ENCODE data around the gene TGIF2. TPM values are rescaled to one million over a fixed set of nuclear protein-coding genes. Genes with fewer than 3 reads are reported as not detected.

TGIF2 gene
- total RNA-seq, 1 experiment from 2014 or later = 17.1 TPM

GRCh38 chr20:36542516-36543183, 30.7 kb upstream of the TGIF2 start:
- Histone ChIP-seq H3K27me3 (ENCODE audit: insufficient read depth, low read length) (no peaks in the 10 kb centered on the region), H3K9me3 (ENCODE audit: control insufficient read depth in 1 of 2, insufficient read depth in 1 of 2, low read depth in 1 of 2, low read length in 2 of 2) (no peaks in the 10 kb centered on the region), H3K9ac (ENCODE audit: low read length) (peak overlapping the region; percentile 79), H2AFZ (ENCODE audit: low read depth, low read length, poor library complexity, severe bottlenecking) (no peak overlapping the region), H3K36me3 (ENCODE audit: control insufficient read depth in 1 of 2, insufficient read depth in 2 of 2, low read length in 2 of 2) (peaks cover 0 to 5% of the 10 kb centered on the region in 2 experiments; a peak in 1 of 4 replicates), H3K4me1 (ENCODE audit: control insufficient read depth in 1 of 2, insufficient read depth in 2 of 2, low read length in 2 of 2) (peaks cover 2 to 24% of the 10 kb centered on the region in 2 experiments; a peak in 3 of 4 replicates), H3K27ac (ENCODE audit: low read depth, low read length) (peak overlapping the region; percentile 87; the same call in 1 of the 2 replicates), H3K9me2 (ENCODE audit: insufficient read depth) (no peaks in the 10 kb centered on the region), H3K79me2 (ENCODE audit: insufficient read depth, low read length) (peaks cover 7% of the 10 kb centered on the region; the same call in 1 of the 2 replicates), H4K20me1 (ENCODE audit: insufficient read depth) (no peaks in the 10 kb centered on the region), H3K4me3 (replicated peaks in 1 of 2; ENCODE audit: low read depth in 1 of 2, low read length in 2 of 2) (peak overlapping the region in 1 of 2 experiments; percentile 92; a peak in 1 of 4 replicates), H3K4me2 (ENCODE audit: low read length) (peak overlapping the region; percentile 97)
- TF ChIP-seq POLR2AphosphoS5 (IDR thresholded peaks at IDR 0.05; ENCODE audit: low read depth, low read length) (no peak), SP1 (IDR thresholded peaks at IDR 0.05; ENCODE audit: low read depth) (no peak), SIN3A (IDR thresholded peaks at IDR 0.05; ENCODE audit: low read depth) (no peak), POLR2A (IDR thresholded peaks at IDR 0.05; ENCODE audit: borderline replicate concordance, extremely low read depth, insufficient read depth, insufficient read length) (no peak), ELF1 (IDR thresholded peaks at IDR 0.05; ENCODE audit: borderline replicate concordance, low read depth) (no peak), JUND (IDR thresholded peaks at IDR 0.05) (no peak), EZH2 (IDR thresholded peaks at IDR 0.05) (no peak), ZFX (IDR thresholded peaks at IDR 0.05) (no peak), EZH2phosphoT487 (IDR thresholded peaks at IDR 0.05; ENCODE audit: borderline replicate concordance) (no peak), SRF (IDR thresholded peaks at IDR 0.05; ENCODE audit: low read depth) (no peak)
- TF ChIP-seq, protein P1, sequence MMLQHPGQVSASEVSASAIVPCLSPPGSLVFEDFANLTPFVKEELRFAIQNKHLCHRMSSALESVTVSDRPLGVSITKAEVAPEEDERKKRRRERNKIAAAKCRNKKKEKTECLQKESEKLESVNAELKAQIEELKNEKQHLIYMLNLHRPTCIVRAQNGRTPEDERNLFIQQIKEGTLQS (IDR thresholded peaks at IDR 0.05) = no peak
- TF ChIP-seq, protein P2, sequence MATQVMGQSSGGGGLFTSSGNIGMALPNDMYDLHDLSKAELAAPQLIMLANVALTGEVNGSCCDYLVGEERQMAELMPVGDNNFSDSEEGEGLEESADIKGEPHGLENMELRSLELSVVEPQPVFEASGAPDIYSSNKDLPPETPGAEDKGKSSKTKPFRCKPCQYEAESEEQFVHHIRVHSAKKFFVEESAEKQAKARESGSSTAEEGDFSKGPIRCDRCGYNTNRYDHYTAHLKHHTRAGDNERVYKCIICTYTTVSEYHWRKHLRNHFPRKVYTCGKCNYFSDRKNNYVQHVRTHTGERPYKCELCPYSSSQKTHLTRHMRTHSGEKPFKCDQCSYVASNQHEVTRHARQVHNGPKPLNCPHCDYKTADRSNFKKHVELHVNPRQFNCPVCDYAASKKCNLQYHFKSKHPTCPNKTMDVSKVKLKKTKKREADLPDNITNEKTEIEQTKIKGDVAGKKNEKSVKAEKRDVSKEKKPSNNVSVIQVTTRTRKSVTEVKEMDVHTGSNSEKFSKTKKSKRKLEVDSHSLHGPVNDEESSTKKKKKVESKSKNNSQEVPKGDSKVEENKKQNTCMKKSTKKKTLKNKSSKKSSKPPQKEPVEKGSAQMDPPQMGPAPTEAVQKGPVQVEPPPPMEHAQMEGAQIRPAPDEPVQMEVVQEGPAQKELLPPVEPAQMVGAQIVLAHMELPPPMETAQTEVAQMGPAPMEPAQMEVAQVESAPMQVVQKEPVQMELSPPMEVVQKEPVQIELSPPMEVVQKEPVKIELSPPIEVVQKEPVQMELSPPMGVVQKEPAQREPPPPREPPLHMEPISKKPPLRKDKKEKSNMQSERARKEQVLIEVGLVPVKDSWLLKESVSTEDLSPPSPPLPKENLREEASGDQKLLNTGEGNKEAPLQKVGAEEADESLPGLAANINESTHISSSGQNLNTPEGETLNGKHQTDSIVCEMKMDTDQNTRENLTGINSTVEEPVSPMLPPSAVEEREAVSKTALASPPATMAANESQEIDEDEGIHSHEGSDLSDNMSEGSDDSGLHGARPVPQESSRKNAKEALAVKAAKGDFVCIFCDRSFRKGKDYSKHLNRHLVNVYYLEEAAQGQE (IDR thresholded peaks at IDR 0.05; ENCODE audit: low read depth) = no peak
- ChIA-PET POLR2A (no interaction called here), CTCF (interaction anchor here (0.6 to 1.5 kb wide), 5 partner anchors 11 to 208 kb away, joined by 3 to 5 read pairs (median 3); partner anchors contain the start of gene RAB5IF), RAD21 (ENCODE audit: low non-redundant PET in 1 of 2, low total read pairs in 2 of 2, uncharacterized antibody in 2 of 2, unreplicated experiment in 2 of 2) (interaction anchor here in 1 of 2 experiments (0.6 kb wide), 1 partner anchor 54 kb away, joined by 4 read pairs; no protein-coding TSS in a partner anchor)
- no peak for ATAC-seq
- intact Hi-C loops (cut with micrococcal nuclease) = no loop called here
- no peak for DNase-seq (ENCODE audit: low read depth, low spot score)
- BruUV-seq (replicated peaks) = no TSS peak
